ENCODE results near the gene STK10.

GRCh38 chr5:172224996-172225395 lies 37.0 kb upstream of the STK10 start:
- TF ChIP-seq, protein P1, sequence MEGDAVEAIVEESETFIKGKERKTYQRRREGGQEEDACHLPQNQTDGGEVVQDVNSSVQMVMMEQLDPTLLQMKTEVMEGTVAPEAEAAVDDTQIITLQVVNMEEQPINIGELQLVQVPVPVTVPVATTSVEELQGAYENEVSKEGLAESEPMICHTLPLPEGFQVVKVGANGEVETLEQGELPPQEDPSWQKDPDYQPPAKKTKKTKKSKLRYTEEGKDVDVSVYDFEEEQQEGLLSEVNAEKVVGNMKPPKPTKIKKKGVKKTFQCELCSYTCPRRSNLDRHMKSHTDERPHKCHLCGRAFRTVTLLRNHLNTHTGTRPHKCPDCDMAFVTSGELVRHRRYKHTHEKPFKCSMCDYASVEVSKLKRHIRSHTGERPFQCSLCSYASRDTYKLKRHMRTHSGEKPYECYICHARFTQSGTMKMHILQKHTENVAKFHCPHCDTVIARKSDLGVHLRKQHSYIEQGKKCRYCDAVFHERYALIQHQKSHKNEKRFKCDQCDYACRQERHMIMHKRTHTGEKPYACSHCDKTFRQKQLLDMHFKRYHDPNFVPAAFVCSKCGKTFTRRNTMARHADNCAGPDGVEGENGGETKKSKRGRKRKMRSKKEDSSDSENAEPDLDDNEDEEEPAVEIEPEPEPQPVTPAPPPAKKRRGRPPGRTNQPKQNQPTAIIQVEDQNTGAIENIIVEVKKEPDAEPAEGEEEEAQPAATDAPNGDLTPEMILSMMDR (IDR thresholded peaks at IDR 0.05): no peak
- no peak for TF ChIP-seq POLR2AphosphoS5 (IDR thresholded peaks at IDR 0.05)

Data from breast epithelium (tissue), 3 donors.